ENCODE data around the gene SPC24. TPM values are rescaled to one million over a fixed set of nuclear protein-coding genes. Genes with fewer than 3 reads are reported as not detected.
A peak's percentile ranks its signal among the peaks of the same experiment; 100 is the strongest.

SPC24 gene
- total and polyA plus RNA-seq, 5 donors from 2014 or later, result 0.41 to 3.2 (median 1.2) TPM

GRCh38 chr19:11200015-11200574 is 44.5 kb upstream of the SPC24 start:
- no peak overlapping the region for H3K27ac Mint-ChIP-seq
- Histone ChIP-seq H3K36me3 (ENCODE audit: control insufficient read depth, insufficient read depth, low read length) (no peaks in the 10 kb centered on the region), H3K4me3 (ENCODE audit: low read depth, low read length) (no peak overlapping the region)

DNA sequence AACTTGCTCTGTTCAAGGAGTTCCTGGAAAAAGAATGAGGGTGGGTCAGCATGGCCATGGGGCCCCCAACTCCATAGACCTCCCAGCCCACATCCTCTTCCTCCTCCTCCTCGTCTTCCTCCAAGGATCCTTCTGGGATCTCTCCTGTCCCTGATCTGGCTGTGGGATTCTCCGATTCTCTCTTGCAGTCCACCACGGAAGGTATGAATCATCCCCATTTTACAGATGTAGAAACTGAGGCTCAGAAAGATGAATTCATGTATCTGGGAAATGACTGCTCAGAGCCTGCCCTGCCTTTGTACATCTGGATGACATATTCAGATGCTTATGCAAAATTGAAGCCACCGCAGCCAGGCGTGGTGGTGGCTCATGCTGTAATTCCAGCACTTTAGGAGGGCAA is 43.9 kb upstream of the SPC24 start:
- H3K4me1 ChIP-seq (ENCODE audit: control insufficient read depth, insufficient read depth, low read length, poor library complexity, severe bottlenecking), result peaks cover 22% of the 10 kb centered on the region
- no peak overlapping the region for H3K27ac Mint-ChIP-seq
- ATAC-seq (ENCODE audit: low read depth in 2 of 2) (no peak), DNase-seq (no peak)
- peaks cover 4% of the 10 kb centered on the region for H3K27me3 Mint-ChIP-seq
- peak overlapping the region in 2 of 4 donors; percentile 68 for H3K4me3 Mint-ChIP-seq
- no peaks in the 10 kb centered on the region for H3K9me3 ChIP-seq (ENCODE audit: control insufficient read depth in 2 of 2, low read length in 2 of 2)
- peaks cover 0 to 9% (median 0%) of the 10 kb centered on the region in 4 donors for H3K4me1 Mint-ChIP-seq
- H3K27ac ChIP-seq (ENCODE audit: insufficient read depth, low read length, poor library complexity, severe bottlenecking), result no peak overlapping the region
- no peak overlapping the region for H3K4me3 ChIP-seq (ENCODE audit: low read depth, low read length)
- no peaks in the 10 kb centered on the region for H3K36me3 ChIP-seq (ENCODE audit: control insufficient read depth, insufficient read depth, low read length)
- H3K27me3 ChIP-seq (ENCODE audit: control insufficient read depth, insufficient read depth, low read length), result no peaks in the 10 kb centered on the region
- H3K9me3 Mint-ChIP-seq, result no peaks in the 10 kb centered on the region
- no peaks in the 10 kb centered on the region for H3K36me3 Mint-ChIP-seq

More at GRCh38 chr19:11200015-11200574, 44.5 kb upstream of the SPC24 start:
- Mint-ChIP-seq H3K4me1 (peaks cover 0 to 6% (median 0%) of the 10 kb centered on the region in 4 donors), H3K9me3 (no peaks in the 10 kb centered on the region), H3K27me3 (peaks cover 4% of the 10 kb centered on the region), H3K4me3 (no peak overlapping the region), H3K36me3 (no peaks in the 10 kb centered on the region)
- no peak overlapping the region for H3K27ac ChIP-seq (ENCODE audit: insufficient read depth, low read length, poor library complexity, severe bottlenecking)
- peaks cover 18% of the 10 kb centered on the region for H3K4me1 ChIP-seq (ENCODE audit: control insufficient read depth, insufficient read depth, low read length, poor library complexity, severe bottlenecking)
- ATAC-seq (ENCODE audit: low read depth in 2 of 2) (no peak), DNase-seq (no peak)
- H3K9me3 ChIP-seq (ENCODE audit: control insufficient read depth in 2 of 2, low read length in 2 of 2), result no peaks in the 10 kb centered on the region
- H3K27me3 ChIP-seq (ENCODE audit: control insufficient read depth, insufficient read depth, low read length), result no peaks in the 10 kb centered on the region

GRCh38 chr19:11198769-11199424 is 43.3 kb upstream of the SPC24 start:
- H3K4me1 Mint-ChIP-seq, result peaks cover 0 to 9% (median 0%) of the 10 kb centered on the region in 4 donors
- no peaks in the 10 kb centered on the region for H3K36me3 ChIP-seq (ENCODE audit: control insufficient read depth, insufficient read depth, low read length)
- no peak overlapping the region for H3K27ac Mint-ChIP-seq
- no peak overlapping the region for H3K27ac ChIP-seq (ENCODE audit: insufficient read depth, low read length, poor library complexity, severe bottlenecking)
- no peaks in the 10 kb centered on the region for H3K27me3 ChIP-seq (ENCODE audit: control insufficient read depth, insufficient read depth, low read length)
- no peak overlapping the region for H3K4me3 ChIP-seq (ENCODE audit: low read depth, low read length)
- no peaks in the 10 kb centered on the region for H3K9me3 Mint-ChIP-seq
- ATAC-seq (ENCODE audit: low read depth in 2 of 2) (no peak), DNase-seq (no peak)
- no peaks in the 10 kb centered on the region for H3K36me3 Mint-ChIP-seq
- peak overlapping the region in 3 of 4 donors; percentile 45 to 84 (median 51) for H3K4me3 Mint-ChIP-seq
- peaks cover 22% of the 10 kb centered on the region for H3K4me1 ChIP-seq (ENCODE audit: control insufficient read depth, insufficient read depth, low read length, poor library complexity, severe bottlenecking)
- no peaks in the 10 kb centered on the region for H3K9me3 ChIP-seq (ENCODE audit: control insufficient read depth in 2 of 2, low read length in 2 of 2)
- peaks cover 4% of the 10 kb centered on the region for H3K27me3 Mint-ChIP-seq

- Histone ChIP-seq H3K4me1 (ENCODE audit: control insufficient read depth, insufficient read depth, low read length, poor library complexity, severe bottlenecking) (peaks cover 22% of the 10 kb centered on the region), H3K27ac (ENCODE audit: insufficient read depth, low read length, poor library complexity, severe bottlenecking) (no peak overlapping the region), H3K27me3 (ENCODE audit: control insufficient read depth, insufficient read depth, low read length) (no peaks in the 10 kb centered on the region), H3K36me3 (ENCODE audit: control insufficient read depth, insufficient read depth, low read length) (no peaks in the 10 kb centered on the region), H3K4me3 (ENCODE audit: low read depth, low read length) (no peak overlapping the region), H3K9me3 (ENCODE audit: control insufficient read depth in 2 of 2, low read length in 2 of 2) (no peaks in the 10 kb centered on the region)
- Mint-ChIP-seq H3K4me1 (peaks cover 0 to 9% (median 0%) of the 10 kb centered on the region in 4 donors), H3K4me3 (peak overlapping the region; percentile 45 to 85 (median 68)), H3K27ac (peak overlapping the region in 1 of 3 donors; percentile 64), H3K36me3 (no peaks in the 10 kb centered on the region), H3K27me3 (peaks cover 4% of the 10 kb centered on the region), H3K9me3 (no peaks in the 10 kb centered on the region)
- DNase-seq, result no peak
- ATAC-seq (ENCODE audit: low read depth in 2 of 2), result no peak
Measured at GRCh38 chr19:11198175-11198534, 42.6 kb upstream of the SPC24 start.

GRCh38 chr19:11197291-11198174 is 42.0 kb upstream of the SPC24 start, which contains the start of gene KANK2:
TSS of gene KANK2 (minus strand) at chr19:11197545. CDS start at chr19:11194511, 3,034 bp downstream.
- Histone ChIP-seq H3K27me3 (ENCODE audit: control insufficient read depth, insufficient read depth, low read length) (no peaks in the 10 kb centered on the region), H3K4me3 (ENCODE audit: low read depth, low read length) (no peak within 1 kb of the TSS), H3K9me3 (ENCODE audit: control insufficient read depth in 2 of 2, low read length in 2 of 2) (no peaks in the 10 kb centered on the region), H3K4me1 (ENCODE audit: control insufficient read depth, insufficient read depth, low read length, poor library complexity, severe bottlenecking) (peaks cover 22% of the 10 kb centered on the region), H3K36me3 (ENCODE audit: control insufficient read depth, insufficient read depth, low read length) (no peaks in the 10 kb centered on the region), H3K27ac (ENCODE audit: insufficient read depth, low read length, poor library complexity, severe bottlenecking) (no peak within 1 kb of the TSS)
- no peaks in the 10 kb centered on the region for H3K9me3 Mint-ChIP-seq
- peak within 1 kb of the TSS; percentile 45 to 85 (median 80) for H3K4me3 Mint-ChIP-seq
- peak; percentile 82 to 88 for ATAC-seq (ENCODE audit: low read depth in 2 of 2)
- H3K27me3 Mint-ChIP-seq, result peaks cover 4% of the 10 kb centered on the region
- H3K4me1 Mint-ChIP-seq, result peaks cover 0 to 9% (median 0%) of the 10 kb centered on the region in 4 donors
- peak; percentile 59 to 71 (median 65) for DNase-seq
- H3K36me3 Mint-ChIP-seq, result no peaks in the 10 kb centered on the region
- H3K27ac Mint-ChIP-seq, result peak within 1 kb of the TSS in 1 of 3 donors; percentile 64

DNA sequence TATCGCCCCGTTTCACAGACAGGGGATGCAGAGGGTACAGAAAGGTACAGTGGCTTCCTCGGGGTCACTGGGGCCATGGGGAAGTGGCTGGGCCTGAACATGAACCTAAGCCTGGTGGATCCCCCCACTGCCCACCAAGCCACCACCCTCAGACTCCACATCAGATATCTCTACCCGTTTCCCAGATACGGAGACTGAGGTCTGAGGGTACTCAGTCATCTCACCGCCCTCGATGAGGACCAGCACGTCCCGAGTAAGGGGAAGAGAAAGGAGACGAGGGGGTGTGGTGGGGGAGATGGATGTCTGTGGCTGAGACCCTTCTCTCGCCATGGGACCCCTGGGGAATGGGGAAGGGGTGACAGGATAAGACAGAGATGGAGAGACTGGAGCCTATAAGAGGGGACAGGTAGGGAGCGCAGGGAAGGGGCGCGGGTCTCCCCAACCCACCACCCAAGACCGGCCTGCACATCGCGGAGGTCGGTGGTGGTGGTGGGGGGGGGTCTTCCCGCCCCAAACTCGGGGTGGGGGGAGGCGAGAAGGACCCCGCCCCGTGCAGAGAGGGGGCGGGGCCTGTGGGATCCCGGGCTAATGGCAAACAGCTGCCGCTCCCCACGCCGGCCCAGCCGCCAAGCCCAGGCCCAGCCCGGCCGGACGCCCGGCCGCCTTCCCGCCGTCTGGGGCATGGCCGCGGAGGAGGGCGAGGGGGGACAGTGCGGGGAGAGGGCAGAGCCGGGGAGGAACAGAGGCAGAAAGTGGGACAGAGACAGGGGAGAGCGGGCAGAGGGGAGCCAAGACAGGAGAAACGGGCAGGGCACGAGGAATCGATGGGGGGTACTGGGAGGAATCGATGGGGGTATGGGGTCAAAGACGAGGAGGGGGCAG is 41.1 kb upstream of the SPC24 start:
- peaks cover 0 to 9% (median 0%) of the 10 kb centered on the region in 4 donors for H3K4me1 Mint-ChIP-seq
- peaks cover 4% of the 10 kb centered on the region for H3K27me3 Mint-ChIP-seq
- no peak for ATAC-seq (ENCODE audit: low read depth in 2 of 2)
- Histone ChIP-seq H3K4me1 (ENCODE audit: control insufficient read depth, insufficient read depth, low read length, poor library complexity, severe bottlenecking) (peaks cover 22% of the 10 kb centered on the region), H3K27ac (ENCODE audit: insufficient read depth, low read length, poor library complexity, severe bottlenecking) (no peak overlapping the region), H3K36me3 (ENCODE audit: control insufficient read depth, insufficient read depth, low read length) (no peaks in the 10 kb centered on the region), H3K4me3 (ENCODE audit: low read depth, low read length) (no peak overlapping the region), H3K27me3 (ENCODE audit: control insufficient read depth, insufficient read depth, low read length) (no peaks in the 10 kb centered on the region), H3K9me3 (ENCODE audit: control insufficient read depth in 2 of 2, low read length in 2 of 2) (no peaks in the 10 kb centered on the region)
- no peaks in the 10 kb centered on the region for H3K9me3 Mint-ChIP-seq
- H3K27ac Mint-ChIP-seq, result no peak overlapping the region
- no peak for DNase-seq
- no peaks in the 10 kb centered on the region for H3K36me3 Mint-ChIP-seq
- peak overlapping the region; percentile 40 to 80 (median 74) for H3K4me3 Mint-ChIP-seq

DNA sequence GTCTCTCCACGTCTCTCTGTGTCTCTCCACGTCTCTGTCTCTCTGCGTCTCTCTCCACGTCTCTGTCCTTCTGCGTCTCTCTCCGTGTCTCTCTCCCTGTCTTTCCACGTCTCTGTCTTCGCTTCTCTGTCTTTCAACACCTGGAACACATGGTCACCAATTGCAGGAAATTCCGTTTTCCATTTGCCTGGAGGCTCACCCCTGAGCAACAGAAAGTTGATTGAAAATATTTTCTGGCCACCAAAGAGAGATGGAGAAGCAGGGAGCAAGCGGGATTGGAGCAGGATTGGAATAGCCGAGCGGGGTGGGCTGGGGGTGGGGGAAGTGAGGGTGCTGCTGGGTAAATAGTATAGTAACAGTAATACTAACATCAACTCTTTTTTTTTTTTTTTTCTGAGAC is 40.1 kb upstream of the SPC24 start:
- no peak for ATAC-seq (ENCODE audit: low read depth in 2 of 2)
- H3K36me3 Mint-ChIP-seq, result no peaks in the 10 kb centered on the region
- no peak overlapping the region for H3K27ac Mint-ChIP-seq
- no peak overlapping the region for H3K27ac ChIP-seq (ENCODE audit: insufficient read depth, low read length, poor library complexity, severe bottlenecking)
- H3K4me1 ChIP-seq (ENCODE audit: control insufficient read depth, insufficient read depth, low read length, poor library complexity, severe bottlenecking), result peaks cover 22% of the 10 kb centered on the region
- H3K9me3 Mint-ChIP-seq, result no peaks in the 10 kb centered on the region
- no peak for DNase-seq
- peaks cover 0 to 9% (median 0%) of the 10 kb centered on the region in 4 donors for H3K4me1 Mint-ChIP-seq
- H3K36me3 ChIP-seq (ENCODE audit: control insufficient read depth, insufficient read depth, low read length), result no peaks in the 10 kb centered on the region
- H3K4me3 Mint-ChIP-seq, result peak overlapping the region in 3 of 4 donors; percentile 10 to 77 (median 62)
- no peak overlapping the region for H3K4me3 ChIP-seq (ENCODE audit: low read depth, low read length)
- H3K27me3 ChIP-seq (ENCODE audit: control insufficient read depth, insufficient read depth, low read length), result no peaks in the 10 kb centered on the region
- peaks cover 4% of the 10 kb centered on the region for H3K27me3 Mint-ChIP-seq
- no peaks in the 10 kb centered on the region for H3K9me3 ChIP-seq (ENCODE audit: control insufficient read depth in 2 of 2, low read length in 2 of 2)
